IMR-90 (cell line): ENCODE data around the gene MDC1. TPM values are rescaled to one million over a fixed set of nuclear protein-coding genes. Genes with fewer than 3 reads are reported as not detected.

ENCODE experiments used
- ATAC-seq: fragments of 200-7000 bp; cut with Tn5 transposase; 2 replicates; pipeline ENCODE4 v1.9.1; 2020; ENCODE audit warnings: low read depth, mild to moderate bottlenecking, moderate library complexity
- BruUV-seq: library from RNA; stranded (reverse); fragments of 400-500 nt; replicated peaks from 2 replicates; lab custom pipeline; 2021; lab: Mats Ljungman, UMichigan
- CTCF ChIA-PET: fragments of 300-600 bp; formaldehyde crosslinking; extraction: SDS; loops from one replicate; lab custom pipeline; 2021; ENCODE audit warnings: antibody characterized with exemption; lab: Yijun Ruan, JAX
- POLR2A ChIA-PET: fragments of 300-600 bp; sonication (Branson Sonifier 250); formaldehyde crosslinking; loops from one replicate; lab custom pipeline; 2022; ENCODE audit warnings: antibody characterized with exemption; ENCODE audit not compliant: unreplicated experiment; lab: Charles Lee
- DNase-seq: peaks from one replicate; pipeline ENCODE4 v3.0.0; 2013
- H2AFZ ChIP-seq: replicated peaks from 2 replicates; pipeline ENCODE3; 2013; ENCODE audit warnings: low read length, mild to moderate bottlenecking; ENCODE audit not compliant: poor library complexity
- H2AK5ac ChIP-seq: 2 replicates; pipeline ENCODE4 v1.6.1; 2013; ENCODE audit warnings: low read depth, low read length, inconsistent platforms
- H2AK9ac ChIP-seq: replicated peaks from 2 replicates; pipeline ENCODE3; 2013; ENCODE audit warnings: mild to moderate bottlenecking, low read depth, low read length, moderate library complexity; ENCODE audit not compliant: poor library complexity
- H2BK120ac ChIP-seq: 2 replicates; pipeline ENCODE4 v1.6.1; 2013; ENCODE audit warnings: low read depth, low read length, inconsistent platforms
- H2BK15ac ChIP-seq: 3 replicates; pipeline ENCODE4 v1.6.1; 2013; ENCODE audit warnings: low read depth, low read length, inconsistent platforms
- H2BK20ac ChIP-seq: 2 replicates; pipeline ENCODE4 v1.6.1; 2013; ENCODE audit warnings: low read depth, mild to moderate bottlenecking, inconsistent platforms, low read length, moderate library complexity
- H2BK5ac ChIP-seq: 2 replicates; pipeline ENCODE4 v1.6.1; 2013; ENCODE audit warnings: mild to moderate bottlenecking, low read depth, low read length, inconsistent platforms; ENCODE audit not compliant: poor library complexity, severe bottlenecking
- H3K14ac ChIP-seq: replicated peaks from 2 replicates; pipeline ENCODE4 v1.6.1; 2013; ENCODE audit warnings: low read depth, low read length, inconsistent platforms
- H3K18ac ChIP-seq: 2 replicates; pipeline ENCODE4 v1.6.1; 2013; ENCODE audit warnings: low read depth, low read length, control low read depth
- H3K23ac ChIP-seq: 2 replicates; pipeline ENCODE4 v1.6.1; 2013; ENCODE audit warnings: low read depth, low read length, inconsistent platforms
- H3K27ac ChIP-seq: 2 replicates; pipeline ENCODE4 v1.5.1; 2013; ENCODE audit warnings: mild to moderate bottlenecking, control low read depth, low read length; ENCODE audit not compliant: insufficient read depth
- H3K27me3 ChIP-seq: 2 replicates; pipeline ENCODE4 v1.6.1; 2013; ENCODE audit warnings: low read length; ENCODE audit not compliant: control insufficient read depth, insufficient read depth
- H3K36me3 ChIP-seq: 2 replicates; pipeline ENCODE4 v1.6.1; 2013; ENCODE audit warnings: low read length, mixed read lengths; ENCODE audit not compliant: control insufficient read depth, insufficient read depth
- H3K4ac ChIP-seq: 2 replicates; pipeline ENCODE4 v1.6.1; 2013; ENCODE audit warnings: low read depth, low read length, inconsistent platforms
- H3K4me1 ChIP-seq: 2 replicates; pipeline ENCODE4 v1.6.1; 2013; ENCODE audit warnings: low read length, mixed read lengths; ENCODE audit not compliant: control insufficient read depth, insufficient read depth
- H3K4me2 ChIP-seq: 2 replicates; pipeline ENCODE4 v1.6.1; 2013; ENCODE audit warnings: low read depth, mild to moderate bottlenecking, control low read depth, low read length, moderate library complexity
- H3K4me3 ChIP-seq: 2 replicates; pipeline ENCODE4 v1.5.1; 2013; ENCODE audit warnings: low read depth, mild to moderate bottlenecking, control low read depth, low read length, moderate library complexity; ENCODE audit not compliant: insufficient read depth
- H3K56ac ChIP-seq: 2 replicates; pipeline ENCODE4 v1.6.1; 2013; ENCODE audit warnings: low read length, inconsistent platforms; ENCODE audit not compliant: insufficient read depth; ENCODE audit errors: extremely low read depth
- H3K79me1 ChIP-seq, 2 experiments: 2 replicates each; pipeline ENCODE4 v1.6.1; 2013; ENCODE audit warnings: low read length in 2 of 2, inconsistent platforms in 1 of 2, low read depth in 1 of 2
- H3K9ac ChIP-seq: 2 replicates; pipeline ENCODE4 v1.6.1; 2013; ENCODE audit warnings: low read depth, low read length, control low read depth
- H3K9me1 ChIP-seq: 2 replicates; pipeline ENCODE4 v1.6.1; 2013; ENCODE audit warnings: low read length, inconsistent platforms; ENCODE audit not compliant: insufficient read depth
- H3K9me3 ChIP-seq: 2 replicates; pipeline ENCODE4 v1.6.1; 2013; ENCODE audit warnings: low read length; ENCODE audit not compliant: control insufficient read depth, insufficient read depth
- H4K20me1 ChIP-seq: 2 replicates; pipeline ENCODE4 v1.6.1; 2013; ENCODE audit warnings: low read length, inconsistent platforms; ENCODE audit not compliant: insufficient read depth
- H4K5ac ChIP-seq: 2 replicates; pipeline ENCODE4 v1.6.1; 2013; ENCODE audit warnings: mild to moderate bottlenecking, low read depth, low read length, control low read depth
- H4K8ac ChIP-seq, 2 experiments: 2 replicates each; pipeline ENCODE4 v1.6.1; 2013; ENCODE audit warnings: low read depth in 2 of 2, low read length in 2 of 2, control low read depth in 1 of 2, inconsistent platforms in 1 of 2
- H4K91ac ChIP-seq: 2 replicates; pipeline ENCODE4 v1.6.1; 2013; ENCODE audit warnings: low read depth, low read length, inconsistent platforms; ENCODE audit not compliant: insufficient read depth
- BHLHE40 ChIP-seq: fragments of 150-350 bp; IDR thresholded peaks from 2 replicates; pipeline ENCODE4 v1.6.1; 2016; ENCODE audit warnings: mild to moderate bottlenecking, low read depth, low read length
- ELK1 ChIP-seq: fragments of 150-350 bp; IDR thresholded peaks from 2 replicates; pipeline ENCODE4 v1.6.1; 2016; ENCODE audit warnings: low read depth, mild to moderate bottlenecking, low read length, moderate library complexity, borderline replicate concordance
- MAZ ChIP-seq: IDR thresholded peaks from 2 replicates; pipeline ENCODE4 v1.6.1; 2012; ENCODE audit warnings: low read depth, mild to moderate bottlenecking, low read length, improper control_type of control experiment, moderate library complexity, borderline replicate concordance
- MXI1 ChIP-seq: IDR thresholded peaks from 2 replicates; pipeline ENCODE4 v1.6.1; 2012; ENCODE audit warnings: low read depth, mild to moderate bottlenecking, low read length, moderate library complexity, borderline replicate concordance
- POLR2A ChIP-seq: IDR thresholded peaks from 2 replicates; pipeline ENCODE4 v1.6.1; 2012; ENCODE audit warnings: mild to moderate bottlenecking, low read depth, low read length
- RAD21 ChIP-seq: IDR thresholded peaks from 2 replicates; pipeline ENCODE4 v1.6.1; 2012; ENCODE audit warnings: low read length, improper control_type of control experiment
- RCOR1 ChIP-seq: IDR thresholded peaks from 2 replicates; pipeline ENCODE4 v1.6.1; 2012; ENCODE audit warnings: mild to moderate bottlenecking, low read length, improper control_type of control experiment; ENCODE audit not compliant: insufficient replicate concordance
- WGBS, 2 experiments: methylation state at CpG; one replicate each; pipeline versions ENCODE4 v1.1.5 to v1.1.7; 2013; ENCODE audit warnings: missing lambda C conversion rate in 2 of 2; ENCODE audit not compliant: insufficient read length in 1 of 2; ENCODE audit errors: extremely low coverage in 2 of 2; 5-methylcytosine and 5-hydroxymethylcytosine counted together
- dilution Hi-C: fragments of 300-500 bp; cut with HindIII; formaldehyde crosslinking; loops from one replicate; pipeline ENCODE4 v1.14.3; 2018; ENCODE audit warnings: low sequenced_read_pairs; ENCODE audit not compliant: unreplicated experiment
- in situ Hi-C: fragments of 300-500 bp; cut with MboI; formaldehyde crosslinking; loops from 3 replicates; pipeline ENCODE4 v1.14.3; 2019; ENCODE audit warnings: low sequenced_read_pairs, inconsistent platforms, mixed read lengths
- intact Hi-C: fragments of 100-400 bp; cut with micrococcal nuclease; formaldehyde crosslinking; loops from 2 replicates; pipeline ENCODE4 v1.10.0; 2022
- polyA plus RNA-seq, 3 experiments: library from polyadenylated mRNA; depleted of rRNA; stranded (reverse); fragments of >200 nt; gene quantifications; 2 replicates each; pipeline ENCODE4 v1.2.3, GENCODE V29; 2012; ENCODE audit warnings: low replicate concordance in 1 of 3
- total RNA-seq: library from RNA; depleted of rRNA; stranded (reverse); fragments of >200 nt; gene quantifications from 2 replicates; pipeline ENCODE4 v1.2.3, GENCODE V29; 2012

Gene MDC1
- total and polyA plus RNA-seq, 2 of the 4 experiments (the other 2 are of a cell fraction) = 4.5 to 12.1 TPM

- Histone ChIP-seq H2BK20ac (peak overlapping the region; percentile 96), H2AFZ (no peak overlapping the region), H4K5ac (peak overlapping the region; percentile 90), H3K4ac (peak overlapping the region; percentile 95), H2BK5ac (peak overlapping the region; percentile 71), H3K4me3 (no peak overlapping the region), H3K9me1 (peaks cover 27% of the 10 kb centered on the region), H3K36me3 (peaks cover 7% of the 10 kb centered on the region), H2AK5ac (peak overlapping the region; percentile 93), H3K4me2 (peak overlapping the region; percentile 12; the same call in 1 of the 2 replicates), H3K9ac (no peak overlapping the region), H4K91ac (peak overlapping the region; percentile 93), H3K27me3 (no peaks in the 10 kb centered on the region), H2AK9ac (peak overlapping the region; percentile 56), H3K4me1 (peaks cover 35% of the 10 kb centered on the region), H3K14ac (peak overlapping the region; percentile 92), H3K27ac (peak overlapping the region; percentile 53), H3K18ac (peak overlapping the region; percentile 98; the same call in 1 of the 2 replicates), H4K20me1 (peaks cover 11% of the 10 kb centered on the region), H3K23ac (peak overlapping the region; percentile 88), H2BK15ac (peak overlapping the region; percentile 63), H3K79me1 (peaks cover 16 to 49% of the 10 kb centered on the region in 2 experiments), H3K9me3 (no peaks in the 10 kb centered on the region), H3K56ac (peak overlapping the region; percentile 19; the same call in 1 of the 2 replicates), H4K8ac (peak overlapping the region; percentile 70 to 76; a peak in 3 of 4 replicates), H2BK120ac (peak overlapping the region; percentile 97)
- intact Hi-C loops = no loop called here
- peak; percentile 52 for DNase-seq
- 17% methylated on average over 1 of the region's 6 CpGs; no CpG with 5 or more reads in 1 of the 2 experiments for WGBS, 2 experiments
- BruUV-seq = no TSS peak
- ATAC-seq = no peak
- dilution Hi-C loops = no loop called here
- CTCF ChIA-PET = no interaction called here
- POLR2A ChIA-PET = interaction anchor here (0.5 kb wide), 1 partner anchor 7 kb away, joined by 4 read pairs; no protein-coding TSS in a partner anchor
- TF ChIP-seq MAZ (no peak), RCOR1 (peak; percentile 39), MXI1 (no peak), BHLHE40 (peak; percentile 32; the same call in 1 of the 2 replicates), ELK1 (no peak), RAD21 (no peak), POLR2A (no peak)
- in situ Hi-C loops = loop anchor here (5.0 kb wide), 1 partner anchor 74 kb away; no protein-coding TSS in a partner anchor
Measured at GRCh38 chr6:30747902-30748769, 31.1 kb upstream of the MDC1 start.
